Neural cell (in vitro differentiated cells): Measurements from ENCODE around the gene TMEM266. TPM values are rescaled to one million over a fixed set of nuclear protein-coding genes. Genes with fewer than 3 reads are reported as not detected.

Experiments used
- H2AFZ ChIP-seq: fragments of 200-600, 300-800 bp; sonication (generic), shearing (Covaris generic); 2 replicates; pipeline ENCODE4 v1.6.0; 2014; ENCODE audit warnings: low read depth, mild to moderate bottlenecking, antibody characterized with exemption, low read length, moderate library complexity
- H3F3A ChIP-seq: fragments of 200-600 bp; shearing (Covaris generic); 2 replicates; pipeline ENCODE4 v1.6.1; 2016; ENCODE audit warnings: mild to moderate bottlenecking, moderate library complexity, mixed read lengths, antibody characterized with exemption, low read length; ENCODE audit not compliant: insufficient read depth, poor library complexity, severe bottlenecking
- H3K27ac ChIP-seq: fragments of 200-600, 300-800 bp; sonication (generic), shearing (Covaris generic); 2 replicates; pipeline ENCODE4 v1.5.1; 2014; ENCODE audit warnings: mild to moderate bottlenecking, low read length, moderate library complexity
- H3K27me3 ChIP-seq: fragments of 300-800, 200-600 bp; sonication (generic), shearing (Covaris generic); 2 replicates; pipeline ENCODE4 v1.6.0; 2014; ENCODE audit warnings: mild to moderate bottlenecking, low read depth, low read length, moderate library complexity; ENCODE audit not compliant: insufficient read depth
- H3K36me3 ChIP-seq: fragments of 300-800, 200-600 bp; sonication (generic), shearing (Covaris generic); 2 replicates; pipeline ENCODE4 v1.5.1; 2014; ENCODE audit warnings: mild to moderate bottlenecking, antibody characterized with exemption, low read length, moderate library complexity; ENCODE audit not compliant: insufficient read depth
- H3K4me2 ChIP-seq: fragments of 300-800, 200-600 bp; sonication (generic), shearing (Covaris generic); 2 replicates; pipeline ENCODE4 v1.6.0; 2014; ENCODE audit warnings: mild to moderate bottlenecking, low read length
- H3K4me3 ChIP-seq: fragments of 300-800, 200-600 bp; sonication (generic), shearing (Covaris generic); 2 replicates; pipeline ENCODE4 v1.5.1; 2014; ENCODE audit warnings: mild to moderate bottlenecking, low read length, moderate library complexity
- H3K79me2 ChIP-seq: fragments of 200-600 bp; shearing (Covaris generic); replicated peaks from 2 replicates; pipeline ENCODE4 v1.6.0; 2014; ENCODE audit warnings: mild to moderate bottlenecking, low read length, moderate library complexity; ENCODE audit not compliant: insufficient read depth
- H3K9ac ChIP-seq: fragments of 300-800, 200-600 bp; sonication (generic), shearing (Covaris generic); 2 replicates; pipeline ENCODE4 v1.6.1; 2016; ENCODE audit warnings: mild to moderate bottlenecking, low read length, mixed read lengths
- H3K9me2 ChIP-seq: fragments of 200-600 bp; shearing (Covaris generic); 2 replicates; pipeline ENCODE4 v1.6.1; 2016; ENCODE audit warnings: mild to moderate bottlenecking, low read length, mixed read lengths; ENCODE audit not compliant: insufficient read depth
- H3K9me3 ChIP-seq: fragments of 200-600, 300-800 bp; sonication (generic), shearing (Covaris generic); 2 replicates; pipeline ENCODE4 v1.6.1; 2016; ENCODE audit warnings: mild to moderate bottlenecking, mixed run types, low read length, moderate library complexity, mixed read lengths
- H4K20me1 ChIP-seq: fragments of 200-600 bp; shearing (Covaris generic); 2 replicates; pipeline ENCODE4 v1.6.1; 2016; ENCODE audit warnings: mild to moderate bottlenecking, mixed run types; ENCODE audit not compliant: insufficient read depth
- EP300 ChIP-seq: fragments of 450-650 bp; conservative IDR thresholded peaks from 2 replicates; pipeline ENCODE4 v1.6.1; 2014; ENCODE audit warnings: antibody characterized with exemption, mild to moderate bottlenecking, moderate library complexity; ENCODE audit not compliant: poor library complexity, severe bottlenecking
- EZH2 ChIP-seq: fragments of 200-600, 300-800 bp; shearing (Covaris generic), sonication (generic); IDR thresholded peaks from 2 replicates; pipeline ENCODE4 v1.6.1; 2014; ENCODE audit warnings: antibody characterized with exemption, low read length, borderline replicate concordance, mild to moderate bottlenecking; ENCODE audit not compliant: insufficient read depth, poor library complexity, severe bottlenecking
- MXI1 ChIP-seq: fragments of 450-650 bp; conservative IDR thresholded peaks from 2 replicates; pipeline ENCODE4 v1.6.1; 2014; ENCODE audit warnings: antibody characterized with exemption, mild to moderate bottlenecking; ENCODE audit not compliant: poor library complexity, severe bottlenecking
- POLR2AphosphoS5 ChIP-seq: IDR thresholded peaks from 2 replicates; pipeline ENCODE4 v1.6.1; 2012
- RAD21 ChIP-seq: fragments of 450-650 bp; conservative IDR thresholded peaks from 2 replicates; pipeline ENCODE4 v1.6.1; 2014; ENCODE audit warnings: antibody characterized with exemption, mild to moderate bottlenecking, moderate library complexity
- SMC3 ChIP-seq: fragments of 450-650 bp; conservative IDR thresholded peaks from 2 replicates; pipeline ENCODE4 v1.6.1; 2014; ENCODE audit warnings: antibody characterized with exemption, mild to moderate bottlenecking, moderate library complexity; ENCODE audit not compliant: poor library complexity
- TAF1 ChIP-seq: IDR thresholded peaks from 2 replicates; pipeline ENCODE4 v1.6.1; 2012; ENCODE audit warnings: low read depth
- polyA plus RNA-seq: library from polyadenylated mRNA; depleted of rRNA; stranded (reverse); fragments of >200 nt; gene quantifications from 2 replicates; pipeline ENCODE4 v1.2.3, GENCODE V29; 2014
- TF ChIP-seq, protein P1 (sequence below): IDR thresholded peaks from 2 replicates; pipeline ENCODE4 v1.6.1; 2012; ENCODE audit warnings: borderline replicate concordance
- TF ChIP-seq, protein P2 (sequence below): fragments of 450-650 bp; IDR thresholded peaks from 2 replicates; pipeline ENCODE4 v1.5.1; 2014; ENCODE audit warnings: antibody characterized with exemption, mild to moderate bottlenecking, moderate library complexity; ENCODE audit not compliant: poor library complexity, severe bottlenecking

Gene TMEM266
- polyA plus RNA-seq, 1 donor from 2014 or later = 17.6 TPM

DNA sequence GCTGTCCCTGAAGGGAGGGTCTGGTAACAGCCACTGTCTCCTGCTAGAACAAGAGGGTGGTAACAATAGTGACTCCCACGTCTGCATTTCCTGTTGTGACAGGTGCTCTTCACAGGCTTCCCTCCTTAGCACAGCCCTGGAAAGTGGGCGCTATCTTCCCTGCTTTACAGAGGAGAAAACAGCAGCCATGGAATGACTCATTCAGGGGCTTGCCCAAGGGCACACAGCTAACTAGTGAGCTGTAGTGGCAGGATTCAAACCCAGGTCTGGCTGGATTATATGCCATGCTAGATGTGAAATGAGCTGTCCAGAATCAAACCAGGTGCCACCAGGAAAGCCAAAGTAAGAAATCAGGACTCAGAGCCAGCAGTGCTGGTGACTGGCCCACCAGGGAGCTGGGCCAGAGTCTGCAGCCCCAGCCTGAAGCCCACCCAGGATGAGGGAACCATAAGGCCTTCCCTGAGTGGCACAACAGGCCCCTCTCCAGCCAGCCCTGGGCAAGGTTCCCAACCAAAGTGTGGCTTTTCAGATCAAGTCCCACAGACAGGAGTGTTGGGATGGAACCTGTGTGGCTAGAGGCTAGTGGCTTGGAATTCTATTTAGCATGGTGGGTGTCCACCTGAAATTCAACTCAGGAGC is 149.1 kb downstream of the TMEM266 start:
- Histone ChIP-seq H3K27ac (no peak overlapping the region), H3K36me3 (no peaks in the 10 kb centered on the region), H3K27me3 (no peaks in the 10 kb centered on the region), H4K20me1 (no peaks in the 10 kb centered on the region), H3K4me2 (no peak overlapping the region), H3K9me2 (no peaks in the 10 kb centered on the region), H2AFZ (no peak overlapping the region), H3K4me3 (no peak overlapping the region), H3F3A (no peaks in the 10 kb centered on the region), H3K9me3 (no peaks in the 10 kb centered on the region), H3K9ac (no peak overlapping the region), H3K79me2 (no peaks in the 10 kb centered on the region)
- TF ChIP-seq MXI1 (no peak), RAD21 (no peak), TAF1 (no peak), EZH2 (no peak), SMC3 (no peak)
- TF ChIP-seq, protein P1, sequence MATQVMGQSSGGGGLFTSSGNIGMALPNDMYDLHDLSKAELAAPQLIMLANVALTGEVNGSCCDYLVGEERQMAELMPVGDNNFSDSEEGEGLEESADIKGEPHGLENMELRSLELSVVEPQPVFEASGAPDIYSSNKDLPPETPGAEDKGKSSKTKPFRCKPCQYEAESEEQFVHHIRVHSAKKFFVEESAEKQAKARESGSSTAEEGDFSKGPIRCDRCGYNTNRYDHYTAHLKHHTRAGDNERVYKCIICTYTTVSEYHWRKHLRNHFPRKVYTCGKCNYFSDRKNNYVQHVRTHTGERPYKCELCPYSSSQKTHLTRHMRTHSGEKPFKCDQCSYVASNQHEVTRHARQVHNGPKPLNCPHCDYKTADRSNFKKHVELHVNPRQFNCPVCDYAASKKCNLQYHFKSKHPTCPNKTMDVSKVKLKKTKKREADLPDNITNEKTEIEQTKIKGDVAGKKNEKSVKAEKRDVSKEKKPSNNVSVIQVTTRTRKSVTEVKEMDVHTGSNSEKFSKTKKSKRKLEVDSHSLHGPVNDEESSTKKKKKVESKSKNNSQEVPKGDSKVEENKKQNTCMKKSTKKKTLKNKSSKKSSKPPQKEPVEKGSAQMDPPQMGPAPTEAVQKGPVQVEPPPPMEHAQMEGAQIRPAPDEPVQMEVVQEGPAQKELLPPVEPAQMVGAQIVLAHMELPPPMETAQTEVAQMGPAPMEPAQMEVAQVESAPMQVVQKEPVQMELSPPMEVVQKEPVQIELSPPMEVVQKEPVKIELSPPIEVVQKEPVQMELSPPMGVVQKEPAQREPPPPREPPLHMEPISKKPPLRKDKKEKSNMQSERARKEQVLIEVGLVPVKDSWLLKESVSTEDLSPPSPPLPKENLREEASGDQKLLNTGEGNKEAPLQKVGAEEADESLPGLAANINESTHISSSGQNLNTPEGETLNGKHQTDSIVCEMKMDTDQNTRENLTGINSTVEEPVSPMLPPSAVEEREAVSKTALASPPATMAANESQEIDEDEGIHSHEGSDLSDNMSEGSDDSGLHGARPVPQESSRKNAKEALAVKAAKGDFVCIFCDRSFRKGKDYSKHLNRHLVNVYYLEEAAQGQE = no peak
- TF ChIP-seq, protein P2, sequence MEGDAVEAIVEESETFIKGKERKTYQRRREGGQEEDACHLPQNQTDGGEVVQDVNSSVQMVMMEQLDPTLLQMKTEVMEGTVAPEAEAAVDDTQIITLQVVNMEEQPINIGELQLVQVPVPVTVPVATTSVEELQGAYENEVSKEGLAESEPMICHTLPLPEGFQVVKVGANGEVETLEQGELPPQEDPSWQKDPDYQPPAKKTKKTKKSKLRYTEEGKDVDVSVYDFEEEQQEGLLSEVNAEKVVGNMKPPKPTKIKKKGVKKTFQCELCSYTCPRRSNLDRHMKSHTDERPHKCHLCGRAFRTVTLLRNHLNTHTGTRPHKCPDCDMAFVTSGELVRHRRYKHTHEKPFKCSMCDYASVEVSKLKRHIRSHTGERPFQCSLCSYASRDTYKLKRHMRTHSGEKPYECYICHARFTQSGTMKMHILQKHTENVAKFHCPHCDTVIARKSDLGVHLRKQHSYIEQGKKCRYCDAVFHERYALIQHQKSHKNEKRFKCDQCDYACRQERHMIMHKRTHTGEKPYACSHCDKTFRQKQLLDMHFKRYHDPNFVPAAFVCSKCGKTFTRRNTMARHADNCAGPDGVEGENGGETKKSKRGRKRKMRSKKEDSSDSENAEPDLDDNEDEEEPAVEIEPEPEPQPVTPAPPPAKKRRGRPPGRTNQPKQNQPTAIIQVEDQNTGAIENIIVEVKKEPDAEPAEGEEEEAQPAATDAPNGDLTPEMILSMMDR = no peak

DNA sequence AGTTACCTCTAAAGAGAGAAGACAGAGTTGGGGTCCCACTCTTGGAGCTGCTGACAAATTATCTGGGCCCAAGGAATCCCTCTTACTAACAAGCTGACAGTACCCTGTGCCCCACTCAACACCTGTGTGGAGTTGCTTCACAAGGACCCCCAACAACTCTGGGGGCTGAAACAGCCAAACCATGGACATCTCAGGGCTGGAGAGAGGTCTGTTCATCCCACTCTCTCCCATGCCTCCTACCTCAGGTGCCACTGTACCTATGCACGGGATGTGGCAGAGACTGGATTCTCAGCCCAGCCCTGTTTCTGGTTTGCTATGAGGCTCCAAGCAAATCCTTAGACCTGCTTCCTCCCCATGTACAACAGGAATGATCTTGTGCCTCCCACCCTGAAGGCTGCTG is 149.7 kb downstream of the TMEM266 start:
- H3K9ac ChIP-seq = no peak overlapping the region
- H3K9me3 ChIP-seq = no peaks in the 10 kb centered on the region
- H3K27me3 ChIP-seq = no peaks in the 10 kb centered on the region
- no peak for TF ChIP-seq EZH2
- no peak for TF ChIP-seq MXI1
- TF ChIP-seq TAF1 = no peak
- TF ChIP-seq SMC3 = no peak
- TF ChIP-seq EP300 = no peak
- TF ChIP-seq, protein P2 = no peak
- TF ChIP-seq, protein P1 = no peak
- TF ChIP-seq POLR2AphosphoS5 = no peak
- TF ChIP-seq RAD21 = no peak
- H4K20me1 ChIP-seq = no peaks in the 10 kb centered on the region
- no peak overlapping the region for H2AFZ ChIP-seq
- no peak overlapping the region for H3K4me2 ChIP-seq
- H3K4me3 ChIP-seq = no peak overlapping the region
- H3K27ac ChIP-seq = no peak overlapping the region
- no peaks in the 10 kb centered on the region for H3K9me2 ChIP-seq
- no peaks in the 10 kb centered on the region for H3K79me2 ChIP-seq
- peaks cover 2% of the 10 kb centered on the region for H3K36me3 ChIP-seq
- no peaks in the 10 kb centered on the region for H3F3A ChIP-seq
